K562 (cell line): Measurements from ENCODE around the gene ZNHIT6. TPM values are rescaled to one million over a fixed set of nuclear protein-coding genes. Genes with fewer than 3 reads are reported as not detected.
A peak's percentile ranks its signal among the peaks of the same experiment; 100 is the strongest.

Experiments used
- ATAC-seq: fragments of 200-7000 bp; cut with Tn5 transposase; 3 replicates; pipeline ENCODE4 v1.9.1; 2020; ENCODE audit warnings: moderate library complexity
- BruUV-seq: library from RNA; stranded (reverse); fragments of 400-500 nt; replicated peaks from 2 replicates; lab custom pipeline; 2021; lab: Mats Ljungman, UMichigan
- CTCF ChIA-PET: fragments of 300-600 bp; formaldehyde crosslinking; extraction: SDS; loops from one replicate; lab custom pipeline; 2021; ENCODE audit warnings: low intra/inter-chr PET ratio; lab: Yijun Ruan, JAX
- POLR2A ChIA-PET: fragments of 300-600, 350-650 bp; sonication (Branson Sonifier 250); formaldehyde crosslinking; extraction: SDS; loops from one replicate; lab custom pipeline; 2021; ENCODE audit warnings: antibody characterized with exemption, inconsistent platforms; lab: Yijun Ruan, JAX
- DNase-seq, 4 experiments: peaks; one replicate each; pipeline versions ENCODE4 v3.0.0 to v3.0.0-alpha.2; 2011 to 2018; ENCODE audit warnings: low spot score in 3 of 4, mixed read lengths in 3 of 4; ENCODE audit errors: extremely low read depth in 1 of 4
- FAIRE-seq: peaks from 2 replicates; lab custom pipeline; 2011; peaks lifted over from hg19 to GRCh38; lab: Jason Lieb, UNC
- H2AFZ ChIP-seq: 2 replicates; pipeline ENCODE4 v1.6.0; 2011; ENCODE audit warnings: low read depth, low read length, control low read depth, inconsistent platforms
- H3K27ac ChIP-seq: fragments of 200-600 bp; 3 replicates; pipeline ENCODE4 v1.8.0; 2011; ENCODE audit warnings: low read depth, mild to moderate bottlenecking, control low read depth, inconsistent platforms, low read length, moderate library complexity, mixed read lengths; ENCODE audit errors: extremely low read depth
- H3K27me3 ChIP-seq, 2 experiments: fragments of 300-600 bp in 1 of 2; 2 replicates in 1 of 2; 3 replicates in 1 of 2; pipeline versions ENCODE4 v1.6.0 to v1.8.0; 2011; ENCODE audit warnings: inconsistent platforms in 2 of 2, low read length in 2 of 2, mild to moderate bottlenecking in 1 of 2, mixed read lengths in 1 of 2, moderate library complexity in 1 of 2; ENCODE audit not compliant: control insufficient read depth in 2 of 2, insufficient read depth in 2 of 2
- H3K36me3 ChIP-seq: fragments of 300-600 bp; 3 replicates; pipeline ENCODE4 v1.8.0; 2011; ENCODE audit warnings: mild to moderate bottlenecking, low read length, inconsistent platforms; ENCODE audit not compliant: control insufficient read depth, insufficient read depth
- H3K4me1 ChIP-seq, 2 experiments: fragments of 200-600 bp in 1 of 2; replicated peaks in 1 of 2; 2 replicates in 1 of 2; 3 replicates in 1 of 2; pipeline versions ENCODE4 v1.5.1 to v1.8.0; 2011; ENCODE audit warnings: inconsistent platforms in 2 of 2, low read length in 2 of 2, mild to moderate bottlenecking in 1 of 2, mixed read lengths in 1 of 2, moderate library complexity in 1 of 2; ENCODE audit not compliant: control insufficient read depth in 2 of 2, insufficient read depth in 2 of 2
- H3K4me2 ChIP-seq: 2 replicates; pipeline ENCODE4 v1.6.1; 2011; ENCODE audit warnings: low read length, control low read depth, inconsistent platforms, mixed read lengths; ENCODE audit not compliant: insufficient read depth
- H3K4me3 ChIP-seq: fragments of 200-600 bp; sonication (generic), shearing (Covaris generic); 2 replicates; pipeline ENCODE4 v1.5.1; 2016; ENCODE audit warnings: control low read depth, inconsistent platforms
- H3K79me2 ChIP-seq: fragments of 200-600 bp; 3 replicates; pipeline ENCODE4 v1.8.0; 2011; ENCODE audit warnings: low read length, inconsistent platforms; ENCODE audit not compliant: control insufficient read depth, insufficient read depth
- H3K9ac ChIP-seq, 2 experiments: 2 replicates each; pipeline versions ENCODE4 v1.6.0 to v1.6.1; 2011; ENCODE audit warnings: low read depth in 2 of 2, low read length in 2 of 2, control low read depth in 1 of 2, inconsistent platforms in 1 of 2, mild to moderate bottlenecking in 1 of 2, mixed read lengths in 1 of 2; ENCODE audit not compliant: insufficient read depth in 1 of 2
- H3K9me1 ChIP-seq: one replicate; pipeline ENCODE4 v1.6.0; 2011; ENCODE audit warnings: inconsistent platforms, mild to moderate bottlenecking, low read length, moderate library complexity; ENCODE audit not compliant: control insufficient read depth, insufficient read depth
- H3K9me3 ChIP-seq: replicated peaks from 2 replicates; pipeline ENCODE4 v1.5.1; 2011; ENCODE audit warnings: low read depth, low read length, inconsistent platforms; ENCODE audit not compliant: control insufficient read depth, insufficient read depth
- H4K20me1 ChIP-seq: replicated peaks from 2 replicates; pipeline ENCODE4 v1.6.1; 2011; ENCODE audit warnings: low read length, inconsistent platforms, mixed read lengths; ENCODE audit not compliant: control insufficient read depth, insufficient read depth
- ARID1B ChIP-seq: fragments of 450-650 bp; IDR thresholded peaks from 2 replicates; pipeline ENCODE4 v1.6.1; 2016; ENCODE audit warnings: antibody characterized with exemption, mild to moderate bottlenecking, inconsistent platforms
- CCNT2 ChIP-seq: IDR thresholded peaks from 2 replicates; pipeline ENCODE4 v1.6.1; 2011; ENCODE audit warnings: borderline replicate concordance, low read depth, mild to moderate bottlenecking, moderate library complexity, mixed read lengths, low read length; ENCODE audit not compliant: insufficient read length; ENCODE audit errors: extremely low read depth
- CTBP1 ChIP-seq: fragments of 450-650 bp; IDR thresholded peaks from 2 replicates; pipeline ENCODE4 v1.6.1; 2016; ENCODE audit warnings: borderline replicate concordance
- EP300 ChIP-seq: IDR thresholded peaks from 2 replicates; pipeline ENCODE4 v1.6.1; 2012; ENCODE audit warnings: low read length, improper control_type of control experiment
- FOSL1 ChIP-seq: fragments of 200-800 bp; sonication (Bioruptor generic); conservative IDR thresholded peaks from 2 replicates; pipeline ENCODE4 v1.6.1; 2016; ENCODE audit warnings: missing genetic modification characterization, missing compliant biosample characterization
- GATAD2B ChIP-seq: fragments of 450-650 bp; IDR thresholded peaks from 2 replicates; pipeline ENCODE4 v1.6.1; 2017; ENCODE audit warnings: mild to moderate bottlenecking, borderline replicate concordance
- JUND ChIP-seq, 2 experiments: IDR thresholded peaks; 2 replicates in 1 of 2; 3 replicates in 1 of 2; pipeline ENCODE4 v1.6.1; 2011; ENCODE audit warnings: borderline replicate concordance in 2 of 2, low read depth in 2 of 2, low read length in 2 of 2, improper control_type of control experiment in 1 of 2, missing biosample characterization in 1 of 2, missing genetic modification characterization in 1 of 2, missing genetic modification reagents in 1 of 2
- MECOM ChIP-seq: fragments of 250-450 bp; sonication (Bioruptor Pico); IDR thresholded peaks from 2 replicates; pipeline ENCODE4 v1.8.0; 2022; ENCODE audit warnings: inconsistent platforms
- NCOR1 ChIP-seq: fragments of 450-650 bp; IDR thresholded peaks from 2 replicates; pipeline ENCODE4 v1.6.1; 2016; ENCODE audit warnings: mild to moderate bottlenecking, moderate library complexity
- SMAD4 ChIP-seq: fragments of 250-450 bp; sonication (Bioruptor Pico); conservative IDR thresholded peaks from 2 replicates; pipeline ENCODE4 v1.8.0; 2021; ENCODE audit warnings: inconsistent platforms, mild to moderate bottlenecking, moderate library complexity
- SMARCA4 ChIP-seq: fragments of 450-650 bp; IDR thresholded peaks from 2 replicates; pipeline ENCODE4 v1.6.1; 2016
- TRIM24 ChIP-seq, 2 experiments: fragments of 450-650 bp; IDR thresholded peaks; 2 replicates each; pipeline ENCODE4 v1.6.1; 2016
- VEZF1 ChIP-seq: fragments of 200-800 bp; sonication (Bioruptor generic); IDR thresholded peaks from 2 replicates; pipeline ENCODE4 v1.6.1; 2017; ENCODE audit warnings: missing genetic modification characterization, missing compliant biosample characterization
- WGBS: fragments of 100-300 bp; shearing (Covaris generic); methylation state at CpG from one replicate; pipeline ENCODE4 v1.1.6; 2016; ENCODE audit warnings: low coverage, mixed read lengths; ENCODE audit not compliant: insufficient coverage; ENCODE audit errors: missing lambda C conversion rate; 5-methylcytosine and 5-hydroxymethylcytosine counted together
- in situ Hi-C: fragments of 300-500 bp; cut with MboI; formaldehyde crosslinking; loops from 4 replicates; pipeline ENCODE4 v1.15.0; 2018; ENCODE audit warnings: inconsistent platforms, mixed read lengths
- intact Hi-C: fragments of 100-400 bp; cut with micrococcal nuclease; formaldehyde crosslinking; loops from 2 replicates; pipeline ENCODE4 v1.14.2; 2022
- polyA plus RNA-seq, 8 experiments: library from polyadenylated mRNA; depleted of rRNA in 4 of 8; stranded (reverse) in 5 of 8; unstranded in 3 of 8; fragments of >200 nt; fragmentation: Nextera tagmentation in 2 of 8; fragmentation: Illumina TruSeq in 1 of 8; extraction: Ambion mirVana in 2 of 8; extraction: Trizol in 1 of 8; gene quantifications; 2 replicates each; pipeline versions ENCODE4 v1.2.1 to v1.2.3, GENCODE V29; 2011 to 2014; ENCODE audit warnings: inconsistent platforms in 1 of 8, missing spikeins in 1 of 8
- total RNA-seq, 7 experiments: library from RNA; depleted of rRNA in 6 of 7; stranded (reverse); fragments of >200 nt in 6 of 7; fragmentation: Illumina TruSeq in 2 of 7; extraction: Trizol in 2 of 7; gene quantifications; 2 replicates each; pipeline versions ENCODE4 v1.2.1 to v1.2.3, GENCODE V29; 2011 to 2021; ENCODE audit warnings: low replicate concordance in 1 of 7
- TF ChIP-seq, protein P1 (sequence below), 2 experiments: IDR thresholded peaks; 2 replicates each; pipeline ENCODE4 v1.6.1; 2012; ENCODE audit warnings: improper control_type of control experiment in 2 of 2, low read depth in 2 of 2, low read length in 2 of 2, borderline replicate concordance in 1 of 2
- TF ChIP-seq, protein P2 (sequence below): fragments of 450-650 bp; IDR thresholded peaks from 2 replicates; pipeline ENCODE4 v1.6.1; 2016; ENCODE audit warnings: borderline replicate concordance

The ZNHIT6 gene
- total and polyA plus RNA-seq, 9 of the 15 experiments (the other 6 are each of a cell fraction or from before 2014, with no cell fraction given) = 15.4 to 37.6 (median 21.7) TPM

DNA sequence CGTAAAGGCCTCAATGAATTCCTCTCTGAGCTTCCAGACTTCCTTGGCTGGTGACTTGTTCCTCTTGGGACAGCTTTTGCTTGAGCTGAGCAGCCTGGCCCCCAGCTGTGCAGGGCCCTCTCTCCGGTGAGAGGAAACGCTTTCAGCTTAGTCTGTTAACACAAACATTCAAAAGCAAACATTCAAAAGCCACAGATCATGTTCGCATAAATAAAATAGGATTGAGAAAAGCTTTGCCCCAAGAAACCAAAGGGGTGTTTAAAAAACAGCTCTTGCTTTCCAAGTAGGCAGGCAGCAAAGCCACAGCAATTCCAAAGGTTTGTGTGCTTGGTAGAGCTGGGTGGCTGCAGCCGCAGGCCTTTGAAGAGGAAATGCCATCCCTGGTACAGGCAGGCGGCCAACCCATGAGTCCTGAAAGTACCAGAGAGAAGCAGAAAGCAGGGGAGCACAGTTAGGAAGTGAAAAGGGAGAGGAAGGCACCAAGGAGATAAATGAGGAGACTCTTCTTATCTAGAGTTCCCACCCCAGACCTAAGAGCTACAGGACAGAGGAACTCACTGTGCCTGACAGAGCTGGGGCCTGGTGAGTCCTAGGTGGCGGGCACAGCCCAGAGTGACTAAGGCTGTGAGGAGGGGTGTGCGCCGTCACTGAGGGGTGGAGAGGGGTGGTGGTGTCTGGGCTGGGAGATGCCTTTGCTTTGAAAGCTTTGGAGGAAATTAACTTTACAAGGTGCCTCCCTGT is 79.3 kb downstream of the ZNHIT6 start:
- peak; percentile 16 to 79 (median 50) for DNase-seq
- H3K9ac ChIP-seq = peak overlapping the region in 1 of 2 experiments; percentile 41; a peak in 3 of 4 replicates
- H4K20me1 ChIP-seq = no peaks in the 10 kb centered on the region
- BruUV-seq = no TSS peak
- peak overlapping the region; percentile 44 for H3K27ac ChIP-seq
- no peak overlapping the region for H3K4me3 ChIP-seq
- no peaks in the 10 kb centered on the region for H3K9me1 ChIP-seq
- no peaks in the 10 kb centered on the region; the same call in 2 of the 3 replicates for H3K36me3 ChIP-seq
- H3K4me2 ChIP-seq = peak overlapping the region; percentile 35
- in situ Hi-C loops = no loop called here
- H2AFZ ChIP-seq = peak overlapping the region; percentile 34
- peak; percentile 92 for FAIRE-seq
- ChIA-PET POLR2A (interaction anchor here (0.7 to 1.4 kb wide), 5 partner anchors 9 to 327 kb away, joined by 3 to 4 read pairs (median 3); partner anchors contain the start of genes CCN1 and ZNHIT6), CTCF (interaction anchor here (0.7 kb wide), 1 partner anchor 318 kb away, joined by 4 read pairs; no protein-coding TSS in a partner anchor)
- WGBS = 41% methylated on average over 9 of the region's 9 CpGs
- no peaks in the 10 kb centered on the region for H3K27me3 ChIP-seq
- H3K9me3 ChIP-seq = no peaks in the 10 kb centered on the region
- ATAC-seq = peak; percentile 98
- peaks cover 8 to 11% of the 10 kb centered on the region in 2 experiments; a peak in 3 of 5 replicates for H3K4me1 ChIP-seq
- intact Hi-C loops = no loop called here
- H3K79me2 ChIP-seq = no peaks in the 10 kb centered on the region
- TF ChIP-seq CTBP1 (peak; percentile 21; the same call in 1 of the 2 replicates), SMARCA4 (peak; percentile 37; the same call in 1 of the 2 replicates), EP300 (0 out of 2 replicates have a peak, but pooled peaks have one; percentile 14), FOSL1 (peak; percentile 47), SMAD4 (CRISPR knock-in tag) (0 out of 2 replicates have a peak, but pooled peaks have one; percentile 13), VEZF1 (CRISPR knock-in tag) (peak; percentile 54; the same call in 1 of the 2 replicates), ARID1B (peak; percentile 76), GATAD2B (no peak), JUND (IDR thresholded peaks at IDR 0.05; ENCODE audit: borderline replicate concordance, low read depth, low read length) (peak; percentile 35; the same call in 1 of the 2 replicates), JUND (tag; IDR thresholded peaks at IDR 0.05; ENCODE audit: borderline replicate concordance, low read depth, low read length) (no peak), MECOM (CRISPR knock-in tag) (peak; percentile 86), NCOR1 (peak; percentile 49), TRIM24 (IDR thresholded peaks at IDR 0.05) (0 out of 4 replicates have a peak, but pooled peaks of 1 of the 2 experiments have one; percentile 15), CCNT2 (no peak)
- TF ChIP-seq, protein P1, sequence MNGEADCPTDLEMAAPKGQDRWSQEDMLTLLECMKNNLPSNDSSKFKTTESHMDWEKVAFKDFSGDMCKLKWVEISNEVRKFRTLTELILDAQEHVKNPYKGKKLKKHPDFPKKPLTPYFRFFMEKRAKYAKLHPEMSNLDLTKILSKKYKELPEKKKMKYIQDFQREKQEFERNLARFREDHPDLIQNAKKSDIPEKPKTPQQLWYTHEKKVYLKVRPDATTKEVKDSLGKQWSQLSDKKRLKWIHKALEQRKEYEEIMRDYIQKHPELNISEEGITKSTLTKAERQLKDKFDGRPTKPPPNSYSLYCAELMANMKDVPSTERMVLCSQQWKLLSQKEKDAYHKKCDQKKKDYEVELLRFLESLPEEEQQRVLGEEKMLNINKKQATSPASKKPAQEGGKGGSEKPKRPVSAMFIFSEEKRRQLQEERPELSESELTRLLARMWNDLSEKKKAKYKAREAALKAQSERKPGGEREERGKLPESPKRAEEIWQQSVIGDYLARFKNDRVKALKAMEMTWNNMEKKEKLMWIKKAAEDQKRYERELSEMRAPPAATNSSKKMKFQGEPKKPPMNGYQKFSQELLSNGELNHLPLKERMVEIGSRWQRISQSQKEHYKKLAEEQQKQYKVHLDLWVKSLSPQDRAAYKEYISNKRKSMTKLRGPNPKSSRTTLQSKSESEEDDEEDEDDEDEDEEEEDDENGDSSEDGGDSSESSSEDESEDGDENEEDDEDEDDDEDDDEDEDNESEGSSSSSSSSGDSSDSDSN (IDR thresholded peaks at IDR 0.05; ENCODE audit: borderline replicate concordance in 1 of 2, low read depth in 2 of 2, low read length in 2 of 2) = peak in 1 of 2 experiments; percentile 44; a peak in 1 of 4 replicates
- TF ChIP-seq, protein P2, sequence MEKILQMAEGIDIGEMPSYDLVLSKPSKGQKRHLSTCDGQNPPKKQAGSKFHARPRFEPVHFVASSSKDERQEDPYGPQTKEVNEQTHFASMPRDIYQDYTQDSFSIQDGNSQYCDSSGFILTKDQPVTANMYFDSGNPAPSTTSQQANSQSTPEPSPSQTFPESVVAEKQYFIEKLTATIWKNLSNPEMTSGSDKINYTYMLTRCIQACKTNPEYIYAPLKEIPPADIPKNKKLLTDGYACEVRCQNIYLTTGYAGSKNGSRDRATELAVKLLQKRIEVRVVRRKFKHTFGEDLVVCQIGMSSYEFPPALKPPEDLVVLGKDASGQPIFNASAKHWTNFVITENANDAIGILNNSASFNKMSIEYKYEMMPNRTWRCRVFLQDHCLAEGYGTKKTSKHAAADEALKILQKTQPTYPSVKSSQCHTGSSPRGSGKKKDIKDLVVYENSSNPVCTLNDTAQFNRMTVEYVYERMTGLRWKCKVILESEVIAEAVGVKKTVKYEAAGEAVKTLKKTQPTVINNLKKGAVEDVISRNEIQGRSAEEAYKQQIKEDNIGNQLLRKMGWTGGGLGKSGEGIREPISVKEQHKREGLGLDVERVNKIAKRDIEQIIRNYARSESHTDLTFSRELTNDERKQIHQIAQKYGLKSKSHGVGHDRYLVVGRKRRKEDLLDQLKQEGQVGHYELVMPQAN = no peak
